ENCODE measurements around the gene ADAMTS16.

- no peak for TF ChIP-seq EZH2 (IDR thresholded peaks at IDR 0.05; ENCODE audit: borderline replicate concordance, low read depth, low read length, poor library complexity, severe bottlenecking)
- no peak for TF ChIP-seq CTCF (conservative IDR thresholded peaks at IDR 0.05; ENCODE audit: low read depth, low read length)
Measured at GRCh38 chr5:5155617-5156016, 15.5 kb downstream of the ADAMTS16 start.
